NCI-H2227 (cell line): ENCODE data around the gene PTPRJ.
"Not testable (repeated sequence)": the region's sequence is repeated elsewhere in the genome, so short reads cannot be mapped to it uniquely, and the experiment has no call there.

Experiments
- DNase-seq: peaks from one replicate; lab custom pipeline; 2025; ENCODE audit not compliant: unreplicated experiment; lab: John Stamatoyannopoulos, UW

Gene PTPRJ

GRCh38 chr11:47980088-47980906, at the start of gene PTPRJ:
TSS of gene PTPRJ (plus strand) at chr11:47980559. CDS start at chr11:47980913, 354 bp downstream.
- peak; percentile 84 for DNase-seq

GRCh38 chr11:47932544-47932943, 47.8 kb upstream of the PTPRJ start:
- DNase-seq, result no peak

GRCh38 chr11:47933797-47934196, 46.6 kb upstream of the PTPRJ start:
- DNase-seq, result not testable (repeated sequence)

GRCh38 chr11:47938791-47939560, 41.4 kb upstream of the PTPRJ start:
- DNase-seq, result no peak

GRCh38 chr11:47940904-47941649, 39.3 kb upstream of the PTPRJ start:
- DNase-seq, result no peak

GRCh38 chr11:47941907-47942558, 38.3 kb upstream of the PTPRJ start:
- DNase-seq, result no peak

- no peak for DNase-seq
These were observed 36.4 kb upstream of the PTPRJ start for GRCh38 chr11:47943721-47944586.

GRCh38 chr11:47944632-47945031, 35.7 kb upstream of the PTPRJ start:
- DNase-seq, result no peak

GRCh38 chr11:47946682-47947559, 33.4 kb upstream of the PTPRJ start:
- no peak for DNase-seq

GRCh38 chr11:47948137-47948536, 32.2 kb upstream of the PTPRJ start:
- no peak for DNase-seq

- DNase-seq, result not testable (repeated sequence)
These were observed 31.2 kb upstream of the PTPRJ start for GRCh38 chr11:47949001-47949675.

GRCh38 chr11:47950396-47950795, 30.0 kb upstream of the PTPRJ start:
- DNase-seq, result no peak

GRCh38 chr11:47951504-47951903, 28.9 kb upstream of the PTPRJ start:
- DNase-seq, result not testable (repeated sequence)

GRCh38 chr11:47955061-47955755, 25.2 kb upstream of the PTPRJ start:
- DNase-seq, result no peak

GRCh38 chr11:47960015-47960414, 20.3 kb upstream of the PTPRJ start:
- no peak for DNase-seq

- peak; percentile 18 for DNase-seq
These were observed 19.0 kb upstream of the PTPRJ start for GRCh38 chr11:47961383-47961782.

- DNase-seq, result no peak
These were observed 15.8 kb upstream of the PTPRJ start for GRCh38 chr11:47964546-47964945.
